K562 (cell line): ENCODE measurements around the gene PALLD. TPM values are rescaled to one million over a fixed set of nuclear protein-coding genes. Genes with fewer than 3 reads are reported as not detected.

Source experiments
- ATAC-seq: fragments of 200-7000 bp; cut with Tn5 transposase; 3 replicates; pipeline ENCODE4 v1.9.1; 2020; ENCODE audit warnings: moderate library complexity
- BruUV-seq: library from RNA; stranded (reverse); fragments of 400-500 nt; replicated peaks from 2 replicates; lab custom pipeline; 2021; lab: Mats Ljungman, UMichigan
- CTCF ChIA-PET: fragments of 300-600 bp; formaldehyde crosslinking; extraction: SDS; loops from one replicate; lab custom pipeline; 2021; ENCODE audit warnings: low intra/inter-chr PET ratio; lab: Yijun Ruan, JAX
- POLR2A ChIA-PET: fragments of 300-600, 350-650 bp; sonication (Branson Sonifier 250); formaldehyde crosslinking; extraction: SDS; loops from one replicate; lab custom pipeline; 2021; ENCODE audit warnings: antibody characterized with exemption, inconsistent platforms; lab: Yijun Ruan, JAX
- DNase-seq, 4 experiments: peaks; one replicate each; pipeline versions ENCODE4 v3.0.0 to v3.0.0-alpha.2; 2011 to 2018; ENCODE audit warnings: low spot score in 3 of 4, mixed read lengths in 3 of 4; ENCODE audit errors: extremely low read depth in 1 of 4
- FAIRE-seq: peaks from 2 replicates; lab custom pipeline; 2011; peaks lifted over from hg19 to GRCh38; lab: Jason Lieb, UNC
- H2AFZ ChIP-seq: 2 replicates; pipeline ENCODE4 v1.6.0; 2011; ENCODE audit warnings: low read depth, low read length, control low read depth, inconsistent platforms
- H3K27ac ChIP-seq: fragments of 200-600 bp; 3 replicates; pipeline ENCODE4 v1.8.0; 2011; ENCODE audit warnings: low read depth, mild to moderate bottlenecking, control low read depth, inconsistent platforms, low read length, moderate library complexity, mixed read lengths; ENCODE audit errors: extremely low read depth
- H3K27me3 ChIP-seq, 2 experiments: fragments of 300-600 bp in 1 of 2; 2 replicates in 1 of 2; 3 replicates in 1 of 2; pipeline versions ENCODE4 v1.6.0 to v1.8.0; 2011; ENCODE audit warnings: inconsistent platforms in 2 of 2, low read length in 2 of 2, mild to moderate bottlenecking in 1 of 2, mixed read lengths in 1 of 2, moderate library complexity in 1 of 2; ENCODE audit not compliant: control insufficient read depth in 2 of 2, insufficient read depth in 2 of 2
- H3K36me3 ChIP-seq: fragments of 300-600 bp; 3 replicates; pipeline ENCODE4 v1.8.0; 2011; ENCODE audit warnings: mild to moderate bottlenecking, low read length, inconsistent platforms; ENCODE audit not compliant: control insufficient read depth, insufficient read depth
- H3K4me1 ChIP-seq, 2 experiments: fragments of 200-600 bp in 1 of 2; replicated peaks in 1 of 2; 2 replicates in 1 of 2; 3 replicates in 1 of 2; pipeline versions ENCODE4 v1.5.1 to v1.8.0; 2011; ENCODE audit warnings: inconsistent platforms in 2 of 2, low read length in 2 of 2, mild to moderate bottlenecking in 1 of 2, mixed read lengths in 1 of 2, moderate library complexity in 1 of 2; ENCODE audit not compliant: control insufficient read depth in 2 of 2, insufficient read depth in 2 of 2
- H3K4me2 ChIP-seq: 2 replicates; pipeline ENCODE4 v1.6.1; 2011; ENCODE audit warnings: low read length, control low read depth, inconsistent platforms, mixed read lengths; ENCODE audit not compliant: insufficient read depth
- H3K4me3 ChIP-seq: fragments of 200-600 bp; sonication (generic), shearing (Covaris generic); 2 replicates; pipeline ENCODE4 v1.5.1; 2016; ENCODE audit warnings: control low read depth, inconsistent platforms
- H3K79me2 ChIP-seq: fragments of 200-600 bp; 3 replicates; pipeline ENCODE4 v1.8.0; 2011; ENCODE audit warnings: low read length, inconsistent platforms; ENCODE audit not compliant: control insufficient read depth, insufficient read depth
- H3K9ac ChIP-seq, 2 experiments: 2 replicates each; pipeline versions ENCODE4 v1.6.0 to v1.6.1; 2011; ENCODE audit warnings: low read depth in 2 of 2, low read length in 2 of 2, control low read depth in 1 of 2, inconsistent platforms in 1 of 2, mild to moderate bottlenecking in 1 of 2, mixed read lengths in 1 of 2; ENCODE audit not compliant: insufficient read depth in 1 of 2
- H3K9me1 ChIP-seq: one replicate; pipeline ENCODE4 v1.6.0; 2011; ENCODE audit warnings: inconsistent platforms, mild to moderate bottlenecking, low read length, moderate library complexity; ENCODE audit not compliant: control insufficient read depth, insufficient read depth
- H3K9me3 ChIP-seq: replicated peaks from 2 replicates; pipeline ENCODE4 v1.5.1; 2011; ENCODE audit warnings: low read depth, low read length, inconsistent platforms; ENCODE audit not compliant: control insufficient read depth, insufficient read depth
- H4K20me1 ChIP-seq: replicated peaks from 2 replicates; pipeline ENCODE4 v1.6.1; 2011; ENCODE audit warnings: low read length, inconsistent platforms, mixed read lengths; ENCODE audit not compliant: control insufficient read depth, insufficient read depth
- CAMTA2 ChIP-seq: fragments of 250-450 bp; sonication (Bioruptor Pico); conservative IDR thresholded peaks from 2 replicates; pipeline ENCODE4 v1.5.1; 2022
- CCNT2 ChIP-seq: IDR thresholded peaks from 2 replicates; pipeline ENCODE4 v1.6.1; 2011; ENCODE audit warnings: borderline replicate concordance, low read depth, mild to moderate bottlenecking, moderate library complexity, mixed read lengths, low read length; ENCODE audit not compliant: insufficient read length; ENCODE audit errors: extremely low read depth
- ELF1 ChIP-seq: fragments of 200-800 bp; sonication (Bioruptor generic); IDR thresholded peaks from 2 replicates; pipeline ENCODE4 v1.6.1; 2016; ENCODE audit warnings: missing genetic modification characterization, missing compliant biosample characterization
- HCFC1 ChIP-seq: IDR thresholded peaks from 2 replicates; pipeline ENCODE4 v1.6.1; 2012; ENCODE audit warnings: low read depth, low read length, improper control_type of control experiment
- HDAC1 ChIP-seq, 2 experiments: fragments of 450-650 bp; IDR thresholded peaks; 2 replicates each; pipeline ENCODE4 v1.6.1; 2016 to 2017; ENCODE audit warnings: inconsistent platforms in 1 of 2, mild to moderate bottlenecking in 1 of 2, moderate library complexity in 1 of 2
- HIVEP1 ChIP-seq: fragments of 250-450 bp; sonication (Bioruptor Pico); IDR thresholded peaks from 2 replicates; pipeline ENCODE4 v1.4.0; 2020; ENCODE audit warnings: mild to moderate bottlenecking
- MTA3 ChIP-seq: fragments of 450-650 bp; formaldehyde crosslinking; IDR thresholded peaks from 2 replicates; pipeline ENCODE4 v1.6.1; 2017; ENCODE audit warnings: mild to moderate bottlenecking, borderline replicate concordance
- NCOR1 ChIP-seq: fragments of 450-650 bp; IDR thresholded peaks from 2 replicates; pipeline ENCODE4 v1.6.1; 2016; ENCODE audit warnings: mild to moderate bottlenecking, moderate library complexity
- PPARD ChIP-seq: fragments of 250-450 bp; sonication (Bioruptor Pico); IDR thresholded peaks from 2 replicates; pipeline ENCODE4 v1.8.0; 2022; ENCODE audit warnings: inconsistent platforms, mild to moderate bottlenecking, moderate library complexity
- PTTG1 ChIP-seq: fragments of 450-650 bp; IDR thresholded peaks from 2 replicates; pipeline ENCODE4 v1.6.1; 2016; ENCODE audit warnings: low read depth, mild to moderate bottlenecking, missing genetic modification characterization, missing compliant biosample characterization
- SIN3A ChIP-seq, 2 experiments: fragments of 150-350 bp in 1 of 2; IDR thresholded peaks; 2 replicates each; pipeline ENCODE4 v1.6.1; 2011 to 2016; ENCODE audit warnings: borderline replicate concordance in 2 of 2, low read depth in 2 of 2, low read length in 2 of 2, mild to moderate bottlenecking in 2 of 2, moderate library complexity in 2 of 2; ENCODE audit not compliant: control insufficient read depth in 1 of 2
- SMARCB1 ChIP-seq: IDR thresholded peaks from 2 replicates; pipeline ENCODE4 v1.6.1; 2011; ENCODE audit warnings: improper control_type of control experiment, low read depth; ENCODE audit not compliant: insufficient read length
- ZBED1 ChIP-seq: IDR thresholded peaks from 2 replicates; pipeline ENCODE4 v1.6.1; 2014
- ZBTB8A ChIP-seq: fragments of 450-650 bp; IDR thresholded peaks from 2 replicates; pipeline ENCODE4 v1.6.1; 2018; ENCODE audit warnings: mild to moderate bottlenecking, moderate library complexity; ENCODE audit not compliant: partially characterized antibody
- ZC3H8 ChIP-seq: fragments of 450-650 bp; IDR thresholded peaks from 2 replicates; pipeline ENCODE4 v1.6.1; 2017
- ZNF436 ChIP-seq: fragments of 250-450, 450-650 bp; sonication (Bioruptor Pico); formaldehyde crosslinking; IDR thresholded peaks from 2 replicates; pipeline ENCODE4 v1.7.0; 2020; ENCODE audit warnings: mild to moderate bottlenecking
- WGBS: fragments of 100-300 bp; shearing (Covaris generic); methylation state at CpG from one replicate; pipeline ENCODE4 v1.1.6; 2016; ENCODE audit warnings: low coverage, mixed read lengths; ENCODE audit not compliant: insufficient coverage; ENCODE audit errors: missing lambda C conversion rate; 5-methylcytosine and 5-hydroxymethylcytosine counted together
- in situ Hi-C: fragments of 300-500 bp; cut with MboI; formaldehyde crosslinking; loops from 4 replicates; pipeline ENCODE4 v1.15.0; 2018; ENCODE audit warnings: inconsistent platforms, mixed read lengths
- intact Hi-C: fragments of 100-400 bp; cut with micrococcal nuclease; formaldehyde crosslinking; loops from 2 replicates; pipeline ENCODE4 v1.14.2; 2022
- polyA plus RNA-seq, 8 experiments: library from polyadenylated mRNA; depleted of rRNA in 4 of 8; stranded (reverse) in 5 of 8; unstranded in 3 of 8; fragments of >200 nt; fragmentation: Nextera tagmentation in 2 of 8; fragmentation: Illumina TruSeq in 1 of 8; extraction: Ambion mirVana in 2 of 8; extraction: Trizol in 1 of 8; gene quantifications; 2 replicates each; pipeline versions ENCODE4 v1.2.1 to v1.2.3, GENCODE V29; 2011 to 2014; ENCODE audit warnings: inconsistent platforms in 1 of 8, missing spikeins in 1 of 8
- total RNA-seq, 7 experiments: library from RNA; depleted of rRNA in 6 of 7; stranded (reverse); fragments of >200 nt in 6 of 7; fragmentation: Illumina TruSeq in 2 of 7; extraction: Trizol in 2 of 7; gene quantifications; 2 replicates each; pipeline versions ENCODE4 v1.2.1 to v1.2.3, GENCODE V29; 2011 to 2021; ENCODE audit warnings: low replicate concordance in 1 of 7

Gene PALLD
- total and polyA plus RNA-seq, 9 of the 15 experiments (the other 6 are each of a cell fraction or from before 2014, with no cell fraction given), result 0.01 to 0.35 (median 0.06) TPM; not detected in 3

DNA sequence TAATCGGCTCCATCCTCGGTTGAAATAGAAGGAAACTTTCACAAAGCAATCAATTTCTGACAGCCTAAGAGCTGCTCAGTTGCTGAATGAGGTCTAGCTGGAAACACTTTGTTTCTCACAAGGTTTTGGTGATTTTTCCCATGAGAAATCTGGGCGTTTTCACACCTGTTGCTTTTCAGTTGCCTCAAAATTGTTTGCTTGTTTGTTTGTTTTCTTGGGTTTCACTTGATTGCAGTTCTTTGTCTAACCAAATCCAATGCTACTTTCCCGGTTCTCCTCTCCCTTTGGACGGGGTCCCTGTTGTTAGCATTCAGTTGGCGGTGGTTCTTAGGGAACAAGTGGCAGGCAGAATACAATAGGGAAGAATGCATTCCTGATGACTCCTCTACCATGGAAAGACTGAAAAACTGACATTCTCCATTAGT is 135.5 kb downstream of the PALLD start (continued):
- TF ChIP-seq ZNF436, result no peak

DNA sequence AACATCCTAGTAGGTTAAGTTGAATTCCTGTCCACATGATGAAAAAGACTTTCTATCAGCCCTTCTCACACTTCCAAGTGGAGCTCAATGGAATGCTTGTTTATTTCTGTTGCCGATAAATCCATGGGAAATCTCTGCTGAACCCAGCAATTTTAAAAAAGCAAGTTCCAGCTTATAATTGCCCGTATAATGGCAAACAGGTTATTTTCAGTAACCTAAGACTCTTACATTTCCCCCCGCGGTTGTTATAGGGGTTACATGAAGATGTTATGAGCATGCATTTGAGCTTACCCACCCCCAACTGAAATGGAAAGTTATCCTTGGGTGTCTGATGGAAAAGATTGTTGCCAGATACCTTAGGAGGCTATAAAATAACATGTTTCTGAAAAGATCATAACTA is 136.2 kb downstream of the PALLD start:
- WGBS, result 5% methylated on average over 4 of the region's 4 CpGs
- H3K9ac ChIP-seq, result no peak overlapping the region
- peaks cover 0 to 5% of the 10 kb centered on the region in 2 experiments; a peak in 1 of 5 replicates for H3K4me1 ChIP-seq
- in situ Hi-C loops (no loop called here), intact Hi-C loops (no loop called here)
- H3K4me2 ChIP-seq, result no peak overlapping the region
- H4K20me1 ChIP-seq, result no peaks in the 10 kb centered on the region
- ChIA-PET POLR2A (interaction anchor here (1.1 kb wide), 1 partner anchor 19 kb away, joined by 3 read pairs; no protein-coding TSS in a partner anchor), CTCF (no interaction called here)
- no peak overlapping the region for H2AFZ ChIP-seq
- ATAC-seq, result no peak
- H3K9me1 ChIP-seq, result no peaks in the 10 kb centered on the region
- H3K9me3 ChIP-seq, result no peaks in the 10 kb centered on the region
- H3K27ac ChIP-seq, result no peak overlapping the region
- TF ChIP-seq ELF1 (no peak), HDAC1 (IDR thresholded peaks at IDR 0.05) (no peak), MTA3 (no peak), ZBED1 (no peak), NCOR1 (no peak), CAMTA2 (CRISPR knock-in tag) (no peak), ZBTB8A (no peak), ZC3H8 (no peak), HCFC1 (no peak), HIVEP1 (CRISPR knock-in tag) (no peak), SMARCB1 (no peak), PPARD (CRISPR knock-in tag) (no peak), CCNT2 (no peak), SIN3A (IDR thresholded peaks at IDR 0.05; ENCODE audit: borderline replicate concordance in 2 of 2, control insufficient read depth in 1 of 2, low read depth in 2 of 2, low read length in 2 of 2) (no peak), PTTG1 (no peak)
- H3K4me3 ChIP-seq, result no peak overlapping the region
- H3K27me3 ChIP-seq, result peaks cover 5 to 7% of the 10 kb centered on the region in 2 experiments; a peak in 3 of 5 replicates
- BruUV-seq, result no TSS peak
- H3K79me2 ChIP-seq, result no peaks in the 10 kb centered on the region
- no peak for FAIRE-seq
- no peaks in the 10 kb centered on the region for H3K36me3 ChIP-seq
- DNase-seq, result no peak
